ENCODE results near the gene HES6. TPM values are rescaled to one million over a fixed set of nuclear protein-coding genes. Genes with fewer than 3 reads are reported as not detected.
A peak's percentile ranks its signal among the peaks of the same experiment; 100 is the strongest.

HES6 gene
- total and polyA plus RNA-seq, 9 donors: 0.33 to 12.4 (median 2.0) TPM

DNA sequence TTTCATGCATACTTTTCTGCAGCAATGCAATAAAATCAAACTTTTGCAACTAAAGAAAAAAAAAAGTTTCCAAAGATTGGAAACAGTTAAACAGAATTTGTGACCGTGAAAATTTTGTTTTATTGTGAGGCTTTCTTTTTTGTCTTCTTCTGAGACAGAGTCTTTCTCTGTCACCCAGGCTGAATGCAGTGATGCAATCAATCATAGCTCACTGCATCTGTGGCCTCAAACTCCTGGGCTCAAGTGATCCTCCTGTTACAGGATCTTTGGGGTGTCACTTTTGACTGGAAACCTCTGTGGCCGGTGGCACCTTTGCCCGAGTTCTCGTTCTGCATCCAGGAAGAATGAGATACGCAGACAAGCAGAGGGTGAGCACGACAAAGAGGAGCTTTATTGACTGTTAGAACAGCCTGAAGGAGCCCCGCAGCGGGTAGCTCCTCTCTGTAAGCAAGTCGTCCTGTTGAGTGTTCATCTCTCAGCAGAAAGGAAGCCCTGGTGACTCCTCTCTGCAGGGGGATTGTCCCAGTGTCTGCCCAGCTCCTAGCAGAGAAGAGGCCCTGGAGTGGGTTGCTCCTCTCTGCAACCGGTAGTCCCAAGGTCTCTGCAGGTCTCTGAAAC is 19.5 kb downstream of the HES6 start:
- no peaks in the 10 kb centered on the region for H3K27me3 ChIP-seq
- intact Hi-C loops (cut with DNase I): no loop called here
- TF ChIP-seq POLR2A (IDR thresholded peaks at IDR 0.05) (no peak), EP300 (IDR thresholded peaks at IDR 0.05) (no peak), CTCF (IDR thresholded peaks at IDR 0.05) (no peak)
- no peak overlapping the region for H3K27ac ChIP-seq
- no peaks in the 10 kb centered on the region for H3K36me3 ChIP-seq
- DNase-seq: no peak
- H3K4me1 ChIP-seq (ENCODE audit: insufficient read depth): no peaks in the 10 kb centered on the region
- no peak overlapping the region for H3K4me3 ChIP-seq
- H3K9me3 ChIP-seq: no peaks in the 10 kb centered on the region
- 73 to 83% (median 80%) methylated on average over 10 of the region's 10 CpGs for WGBS, 3 donors

DNA sequence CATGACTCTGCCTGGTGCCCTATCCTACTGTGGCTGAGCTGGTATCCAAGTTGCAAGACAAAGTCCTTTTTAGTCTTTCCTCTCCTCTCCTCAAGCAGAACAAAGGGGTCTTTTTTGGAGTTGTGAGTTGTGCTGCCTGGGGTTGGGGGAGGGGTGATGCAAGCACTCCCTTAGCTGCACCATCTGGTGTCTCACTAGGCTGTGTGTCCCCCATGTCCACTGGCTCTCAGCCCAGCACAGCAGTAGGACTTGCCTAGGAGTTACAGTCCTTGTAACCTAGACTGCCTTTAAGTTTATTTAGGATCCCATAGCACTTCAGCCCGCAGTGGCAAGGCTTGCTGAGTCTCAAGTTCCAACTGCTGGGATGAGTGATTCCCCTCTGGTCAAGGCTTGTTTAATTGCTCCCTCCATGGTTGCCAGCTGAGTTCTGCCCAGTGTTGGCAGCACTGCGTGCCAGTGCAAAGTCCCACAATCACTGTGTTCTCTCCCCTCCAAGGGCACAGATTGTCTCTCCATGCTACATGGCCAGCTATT is 23.1 kb downstream of the HES6 start:
- H3K4me3 ChIP-seq: no peak overlapping the region
- intact Hi-C loops (cut with DNase I): no loop called here
- H3K27ac ChIP-seq: no peak overlapping the region
- no peaks in the 10 kb centered on the region for H3K4me1 ChIP-seq (ENCODE audit: insufficient read depth)
- DNase-seq: no peak
- H3K36me3 ChIP-seq: no peaks in the 10 kb centered on the region
- H3K27me3 ChIP-seq: no peaks in the 10 kb centered on the region
- H3K9me3 ChIP-seq: no peaks in the 10 kb centered on the region
- TF ChIP-seq EP300 (IDR thresholded peaks at IDR 0.05) (no peak), CTCF (IDR thresholded peaks at IDR 0.05) (no peak), POLR2A (IDR thresholded peaks at IDR 0.05) (no peak)
- 93 to 94% (median 93%) methylated on average over 2 of the region's 2 CpGs for WGBS, 3 donors

GRCh38 chr2:238207006-238207405 is 32.8 kb downstream of the HES6 start:
- intact Hi-C loops (cut with DNase I): no loop called here

DNA sequence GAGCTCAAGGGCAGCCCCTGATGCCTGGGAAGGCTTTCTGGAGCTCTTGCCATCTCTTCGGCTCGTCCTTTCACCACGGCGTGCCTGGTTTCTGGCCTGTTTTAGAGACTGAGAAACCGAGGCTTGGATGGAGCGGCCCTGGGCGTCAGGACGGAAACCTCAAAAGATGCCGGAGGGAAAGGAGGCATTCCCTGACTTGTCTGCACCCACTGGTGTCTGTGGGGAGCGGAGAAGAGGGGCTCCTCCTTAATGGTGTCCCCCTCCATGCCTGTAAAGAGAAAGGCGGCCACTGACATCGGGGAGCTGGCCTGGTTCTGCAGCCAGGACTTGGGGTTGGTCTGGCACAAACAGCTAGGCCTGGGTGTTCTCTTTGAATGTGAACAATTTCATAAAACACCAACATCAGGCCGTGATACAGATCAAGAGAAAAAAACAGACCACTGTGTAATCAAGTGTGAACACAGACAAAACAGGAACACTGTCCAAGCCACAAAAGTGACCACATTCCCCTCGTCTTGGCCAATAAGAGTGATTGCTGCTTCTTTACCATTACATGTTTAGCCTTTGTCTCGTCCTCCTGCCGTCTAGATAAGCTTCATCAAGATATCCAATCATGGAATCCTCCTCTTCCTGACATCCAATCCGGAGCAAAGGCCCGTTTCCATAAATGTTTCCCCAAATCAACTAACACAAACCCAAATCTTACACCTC is 35.7 kb downstream of the HES6 start:
- no peak for DNase-seq
- Histone ChIP-seq H3K27me3 (no peaks in the 10 kb centered on the region), H3K9me3 (no peaks in the 10 kb centered on the region), H3K4me1 (ENCODE audit: insufficient read depth) (peaks cover 9% of the 10 kb centered on the region), H3K36me3 (no peaks in the 10 kb centered on the region), H3K27ac (peak overlapping the region in 1 of 2 donors; percentile 26), H3K4me3 (peak overlapping the region; percentile 92)
- 60 to 67% (median 61%) methylated on average over 18 of the region's 18 CpGs for WGBS, 3 donors
- TF ChIP-seq POLR2A (IDR thresholded peaks at IDR 0.05) (no peak), CTCF (IDR thresholded peaks at IDR 0.05) (no peak), EP300 (IDR thresholded peaks at IDR 0.05) (no peak)
- intact Hi-C loops (cut with DNase I): no loop called here

More at GRCh38 chr2:238207006-238207405, 32.8 kb downstream of the HES6 start:
- H3K4me3 ChIP-seq: no peak overlapping the region
- H3K27me3 ChIP-seq: no peaks in the 10 kb centered on the region
- TF ChIP-seq POLR2A (IDR thresholded peaks at IDR 0.05): no peak
- TF ChIP-seq EP300 (IDR thresholded peaks at IDR 0.05): no peak
- TF ChIP-seq CTCF (IDR thresholded peaks at IDR 0.05): no peak
- H3K36me3 ChIP-seq: no peaks in the 10 kb centered on the region
- no peaks in the 10 kb centered on the region for H3K9me3 ChIP-seq
- no peak for DNase-seq
- H3K4me1 ChIP-seq (ENCODE audit: insufficient read depth): peaks cover 4% of the 10 kb centered on the region
- WGBS, 3 donors: 64 to 72% (median 69%) methylated on average over 7 of the region's 7 CpGs
- no peak overlapping the region for H3K27ac ChIP-seq
